ENCODE data around the gene NEMP1.
"Not testable (repeated sequence)": the region's sequence is repeated elsewhere in the genome, so short reads cannot be mapped to it uniquely, and the experiment has no call there.

NEMP1 gene

GRCh38 chr12:57080855-57081254, 2.3 kb upstream of the NEMP1 start:
- Histone ChIP-seq H3K9me3 (ENCODE audit: control insufficient read depth in 5 of 5, low read length in 5 of 5) (no peaks in the 10 kb centered on the region), H3K36me3 (ENCODE audit: control insufficient read depth in 5 of 5, insufficient read depth in 5 of 5, low read length in 5 of 5) (no peaks in the 10 kb centered on the region), H3K4me3 (ENCODE audit: low read depth in 1 of 5, low read length in 5 of 5) (no peak overlapping the region), H3K27me3 (ENCODE audit: control insufficient read depth in 5 of 5, insufficient read depth in 4 of 5, low read length in 5 of 5) (no peaks in the 10 kb centered on the region), H3K4me1 (ENCODE audit: control insufficient read depth in 5 of 5, insufficient read depth in 5 of 5, low read length in 5 of 5) (peaks cover 4 to 27% (median 22%) of the 10 kb centered on the region in 5 donors), H3K27ac (ENCODE audit: low read depth, low read length) (no peak overlapping the region), H3K9ac (ENCODE audit: low read length in 5 of 5) (no peak overlapping the region)

- H3K9me3 ChIP-seq (ENCODE audit: control insufficient read depth in 5 of 5, low read length in 5 of 5) = no peaks in the 10 kb centered on the region
- H3K27me3 ChIP-seq (ENCODE audit: control insufficient read depth in 5 of 5, insufficient read depth in 4 of 5, low read length in 5 of 5) = no peaks in the 10 kb centered on the region
- peaks cover 4 to 19% (median 16%) of the 10 kb centered on the region in 5 donors for H3K4me1 ChIP-seq (ENCODE audit: control insufficient read depth in 5 of 5, insufficient read depth in 5 of 5, low read length in 5 of 5)
- no peaks in the 10 kb centered on the region for H3K36me3 ChIP-seq (ENCODE audit: control insufficient read depth in 5 of 5, insufficient read depth in 5 of 5, low read length in 5 of 5)
- peak overlapping the region in 1 of 5 donors; percentile 56 for H3K9ac ChIP-seq (ENCODE audit: low read length in 5 of 5)
- no peak overlapping the region for H3K4me3 ChIP-seq (ENCODE audit: low read depth in 1 of 5, low read length in 5 of 5)
- H3K27ac ChIP-seq (ENCODE audit: low read depth, low read length) = no peak overlapping the region
Observed at GRCh38 chr12:57079821-57080220, 1.2 kb upstream of the NEMP1 start.

GRCh38 chr12:57073566-57074450, 4.8 kb downstream of the NEMP1 start:
- not testable (repeated sequence) for H3K9me3 ChIP-seq (ENCODE audit: control insufficient read depth in 5 of 5, low read length in 5 of 5); H3K27ac ChIP-seq (ENCODE audit: low read depth, low read length); H3K4me3 ChIP-seq (ENCODE audit: low read depth in 1 of 5, low read length in 5 of 5); H3K27me3 ChIP-seq (ENCODE audit: control insufficient read depth in 5 of 5, insufficient read depth in 4 of 5, low read length in 5 of 5); H3K36me3 ChIP-seq (ENCODE audit: control insufficient read depth in 5 of 5, insufficient read depth in 5 of 5, low read length in 5 of 5)
- peak overlapping the region in 1 of 5 donors; percentile 25 for H3K9ac ChIP-seq (ENCODE audit: low read length in 5 of 5)
- peaks cover 1 to 17% (median 16%) of the 10 kb centered on the region in 5 donors for H3K4me1 ChIP-seq (ENCODE audit: control insufficient read depth in 5 of 5, insufficient read depth in 5 of 5, low read length in 5 of 5)

- H3K9ac ChIP-seq (ENCODE audit: low read length in 5 of 5) = no peak overlapping the region
- H3K4me1 ChIP-seq (ENCODE audit: control insufficient read depth in 5 of 5, insufficient read depth in 5 of 5, low read length in 5 of 5) = peaks cover 0 to 10% (median 8%) of the 10 kb centered on the region in 5 donors
- no peak overlapping the region for H3K27ac ChIP-seq (ENCODE audit: low read depth, low read length)
- H3K36me3 ChIP-seq (ENCODE audit: control insufficient read depth in 5 of 5, insufficient read depth in 5 of 5, low read length in 5 of 5) = peaks cover 0 to 12% (median 5%) of the 10 kb centered on the region in 5 donors
- no peak overlapping the region for H3K4me3 ChIP-seq (ENCODE audit: low read depth in 1 of 5, low read length in 5 of 5)
- no peaks in the 10 kb centered on the region for H3K9me3 ChIP-seq (ENCODE audit: control insufficient read depth in 5 of 5, low read length in 5 of 5)
- no peaks in the 10 kb centered on the region for H3K27me3 ChIP-seq (ENCODE audit: control insufficient read depth in 5 of 5, insufficient read depth in 4 of 5, low read length in 5 of 5)
Observed at GRCh38 chr12:57072661-57073060, 5.9 kb downstream of the NEMP1 start.

- H3K4me3 ChIP-seq (ENCODE audit: low read depth in 1 of 5, low read length in 5 of 5) = no peak overlapping the region
- H3K4me1 ChIP-seq (ENCODE audit: control insufficient read depth in 5 of 5, insufficient read depth in 5 of 5, low read length in 5 of 5) = peaks cover 0 to 7% (median 6%) of the 10 kb centered on the region in 5 donors
- peaks cover 0 to 12% (median 5%) of the 10 kb centered on the region in 5 donors for H3K36me3 ChIP-seq (ENCODE audit: control insufficient read depth in 5 of 5, insufficient read depth in 5 of 5, low read length in 5 of 5)
- H3K9me3 ChIP-seq (ENCODE audit: control insufficient read depth in 5 of 5, low read length in 5 of 5) = no peaks in the 10 kb centered on the region
- H3K9ac ChIP-seq (ENCODE audit: low read length in 5 of 5) = peak overlapping the region in 1 of 5 donors; percentile 47
- H3K27me3 ChIP-seq (ENCODE audit: control insufficient read depth in 5 of 5, insufficient read depth in 4 of 5, low read length in 5 of 5) = no peaks in the 10 kb centered on the region
- peak overlapping the region; percentile 71 for H3K27ac ChIP-seq (ENCODE audit: low read depth, low read length)
Observed at GRCh38 chr12:57069523-57069922, 9.1 kb downstream of the NEMP1 start.

- Histone ChIP-seq H3K27me3 (ENCODE audit: control insufficient read depth in 5 of 5, insufficient read depth in 4 of 5, low read length in 5 of 5) (no peaks in the 10 kb centered on the region), H3K4me1 (ENCODE audit: control insufficient read depth in 5 of 5, insufficient read depth in 5 of 5, low read length in 5 of 5) (peaks cover 0 to 7% (median 6%) of the 10 kb centered on the region in 5 donors), H3K9ac (ENCODE audit: low read length in 5 of 5) (no peak overlapping the region), H3K36me3 (ENCODE audit: control insufficient read depth in 5 of 5, insufficient read depth in 5 of 5, low read length in 5 of 5) (peaks cover 0 to 7% (median 4%) of the 10 kb centered on the region in 5 donors), H3K9me3 (ENCODE audit: control insufficient read depth in 5 of 5, low read length in 5 of 5) (no peaks in the 10 kb centered on the region), H3K27ac (ENCODE audit: low read depth, low read length) (no peak overlapping the region), H3K4me3 (ENCODE audit: low read depth in 1 of 5, low read length in 5 of 5) (no peak overlapping the region)
Observed at GRCh38 chr12:57066245-57066644, 12.3 kb downstream of the NEMP1 start.

- Histone ChIP-seq H3K9me3 (ENCODE audit: control insufficient read depth in 5 of 5, low read length in 5 of 5) (no peaks in the 10 kb centered on the region), H3K9ac (ENCODE audit: low read length in 5 of 5) (no peak overlapping the region), H3K4me3 (ENCODE audit: low read depth in 1 of 5, low read length in 5 of 5) (no peak overlapping the region), H3K36me3 (ENCODE audit: control insufficient read depth in 5 of 5, insufficient read depth in 5 of 5, low read length in 5 of 5) (peaks cover 13 to 17% (median 15%) of the 10 kb centered on the region in 5 donors), H3K27ac (ENCODE audit: low read depth, low read length) (no peak overlapping the region), H3K27me3 (ENCODE audit: control insufficient read depth in 5 of 5, insufficient read depth in 4 of 5, low read length in 5 of 5) (no peaks in the 10 kb centered on the region), H3K4me1 (ENCODE audit: control insufficient read depth in 5 of 5, insufficient read depth in 5 of 5, low read length in 5 of 5) (no peaks in the 10 kb centered on the region)
Observed at GRCh38 chr12:57063991-57064685, 14.5 kb downstream of the NEMP1 start.

- H3K9me3 ChIP-seq (ENCODE audit: control insufficient read depth in 5 of 5, low read length in 5 of 5) = no peaks in the 10 kb centered on the region
- no peak overlapping the region for H3K27ac ChIP-seq (ENCODE audit: low read depth, low read length)
- H3K4me1 ChIP-seq (ENCODE audit: control insufficient read depth in 5 of 5, insufficient read depth in 5 of 5, low read length in 5 of 5) = no peaks in the 10 kb centered on the region
- no peak overlapping the region for H3K4me3 ChIP-seq (ENCODE audit: low read depth in 1 of 5, low read length in 5 of 5)
- no peak overlapping the region for H3K9ac ChIP-seq (ENCODE audit: low read length in 5 of 5)
- no peaks in the 10 kb centered on the region for H3K27me3 ChIP-seq (ENCODE audit: control insufficient read depth in 5 of 5, insufficient read depth in 4 of 5, low read length in 5 of 5)
- H3K36me3 ChIP-seq (ENCODE audit: control insufficient read depth in 5 of 5, insufficient read depth in 5 of 5, low read length in 5 of 5) = peaks cover 20 to 35% (median 29%) of the 10 kb centered on the region in 5 donors
Observed at GRCh38 chr12:57058454-57058853, 20.1 kb downstream of the NEMP1 start.

GRCh38 chr12:57057067-57057751, 21.4 kb downstream of the NEMP1 start:
- H3K36me3 ChIP-seq (ENCODE audit: control insufficient read depth in 5 of 5, insufficient read depth in 5 of 5, low read length in 5 of 5) = peaks cover 20 to 35% (median 29%) of the 10 kb centered on the region in 5 donors
- no peak overlapping the region for H3K27ac ChIP-seq (ENCODE audit: low read depth, low read length)

More at GRCh38 chr12:57057067-57057751, 21.4 kb downstream of the NEMP1 start:
- no peak overlapping the region for H3K4me3 ChIP-seq (ENCODE audit: low read depth in 1 of 5, low read length in 5 of 5)
- H3K4me1 ChIP-seq (ENCODE audit: control insufficient read depth in 5 of 5, insufficient read depth in 5 of 5, low read length in 5 of 5) = no peaks in the 10 kb centered on the region
- no peaks in the 10 kb centered on the region for H3K27me3 ChIP-seq (ENCODE audit: control insufficient read depth in 5 of 5, insufficient read depth in 4 of 5, low read length in 5 of 5)
- no peak overlapping the region for H3K9ac ChIP-seq (ENCODE audit: low read length in 5 of 5)
- no peaks in the 10 kb centered on the region for H3K9me3 ChIP-seq (ENCODE audit: control insufficient read depth in 5 of 5, low read length in 5 of 5)

All from subcutaneous abdominal adipose tissue (tissue), 5 donors.